SK-N-SH (cell line): ENCODE data around the gene ELK1.

ENCODE experiments used
- CTCF ChIP-seq: fragments of 200-600 bp; sonication (generic); IDR thresholded peaks from 2 replicates; pipeline ENCODE4 v1.6.1; 2017; ENCODE audit warnings: antibody characterized with exemption, mild to moderate bottlenecking, moderate library complexity
- EP300 ChIP-seq, 2 experiments: IDR thresholded peaks; 2 replicates each; pipeline versions ENCODE4 v1.4.0 to v1.6.1; 2012; ENCODE audit warnings: borderline replicate concordance in 1 of 2, low read depth in 1 of 2, low read length in 1 of 2
- MEF2A ChIP-seq: IDR thresholded peaks from 2 replicates; pipeline ENCODE4 v1.4.0; 2012; ENCODE audit warnings: low read depth, borderline replicate concordance
- POLR2AphosphoS5 ChIP-seq: IDR thresholded peaks from 2 replicates; pipeline ENCODE4 v1.6.1; 2012; ENCODE audit warnings: low read depth, low read length

GRCh38 chrX:47683829-47684205 is 33.5 kb upstream of the ELK1 start:
- TF ChIP-seq CTCF (no peak), POLR2AphosphoS5 (no peak), EP300 (IDR thresholded peaks at IDR 0.05; ENCODE audit: borderline replicate concordance in 1 of 2, low read depth in 1 of 2, low read length in 1 of 2) (no peak), MEF2A (no peak)
